Neural progenitor cell (in vitro differentiated cells): ENCODE results near the gene OTOS.

Source experiments
- EZH2phosphoT487 ChIP-seq: fragments of 200-600 bp; sonication (generic); IDR thresholded peaks from 2 replicates; pipeline ENCODE4 v1.6.1; 2017; ENCODE audit warnings: antibody characterized with exemption
- TF ChIP-seq, protein P1 (sequence below): fragments of 200-600 bp; sonication (generic); IDR thresholded peaks from 2 replicates; pipeline ENCODE4 v1.5.1; 2017; ENCODE audit warnings: antibody characterized with exemption, mild to moderate bottlenecking

DNA sequence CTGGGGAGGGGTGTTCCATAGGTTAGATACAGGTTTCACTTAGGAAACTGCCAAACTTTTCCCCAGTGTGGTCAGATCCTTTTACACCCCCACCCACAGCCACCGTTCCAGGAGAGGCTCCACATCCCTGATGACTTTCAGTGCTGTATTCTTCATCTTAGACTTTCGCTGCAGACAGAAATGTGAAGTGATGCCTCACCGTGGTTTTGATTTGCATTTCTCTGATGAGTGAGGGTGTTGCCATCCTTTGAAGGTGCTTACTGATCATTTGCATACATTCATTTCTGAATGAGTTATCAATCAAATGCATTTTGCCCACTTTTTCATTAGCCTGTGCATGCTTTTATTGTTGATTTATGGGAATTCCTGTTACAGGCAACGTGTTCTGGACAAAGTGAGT lies 19.3 kb downstream of the OTOS start:
- no peak for TF ChIP-seq EZH2phosphoT487
- TF ChIP-seq, protein P1, sequence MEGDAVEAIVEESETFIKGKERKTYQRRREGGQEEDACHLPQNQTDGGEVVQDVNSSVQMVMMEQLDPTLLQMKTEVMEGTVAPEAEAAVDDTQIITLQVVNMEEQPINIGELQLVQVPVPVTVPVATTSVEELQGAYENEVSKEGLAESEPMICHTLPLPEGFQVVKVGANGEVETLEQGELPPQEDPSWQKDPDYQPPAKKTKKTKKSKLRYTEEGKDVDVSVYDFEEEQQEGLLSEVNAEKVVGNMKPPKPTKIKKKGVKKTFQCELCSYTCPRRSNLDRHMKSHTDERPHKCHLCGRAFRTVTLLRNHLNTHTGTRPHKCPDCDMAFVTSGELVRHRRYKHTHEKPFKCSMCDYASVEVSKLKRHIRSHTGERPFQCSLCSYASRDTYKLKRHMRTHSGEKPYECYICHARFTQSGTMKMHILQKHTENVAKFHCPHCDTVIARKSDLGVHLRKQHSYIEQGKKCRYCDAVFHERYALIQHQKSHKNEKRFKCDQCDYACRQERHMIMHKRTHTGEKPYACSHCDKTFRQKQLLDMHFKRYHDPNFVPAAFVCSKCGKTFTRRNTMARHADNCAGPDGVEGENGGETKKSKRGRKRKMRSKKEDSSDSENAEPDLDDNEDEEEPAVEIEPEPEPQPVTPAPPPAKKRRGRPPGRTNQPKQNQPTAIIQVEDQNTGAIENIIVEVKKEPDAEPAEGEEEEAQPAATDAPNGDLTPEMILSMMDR, result no peak
